WI38 (cell line): ENCODE measurements around the gene SDHAF2.

Source experiments
- H3K4me3 ChIP-seq: 2 replicates; pipeline ENCODE4 v1.5.1; 2011; ENCODE audit warnings: low read depth, mild to moderate bottlenecking, control low read depth, low read length
- TF ChIP-seq, protein P1 (sequence below): IDR thresholded peaks from 2 replicates; pipeline ENCODE4 v1.5.1; 2012; ENCODE audit warnings: low read depth, mild to moderate bottlenecking, control low read depth, low read length

Gene SDHAF2

DNA sequence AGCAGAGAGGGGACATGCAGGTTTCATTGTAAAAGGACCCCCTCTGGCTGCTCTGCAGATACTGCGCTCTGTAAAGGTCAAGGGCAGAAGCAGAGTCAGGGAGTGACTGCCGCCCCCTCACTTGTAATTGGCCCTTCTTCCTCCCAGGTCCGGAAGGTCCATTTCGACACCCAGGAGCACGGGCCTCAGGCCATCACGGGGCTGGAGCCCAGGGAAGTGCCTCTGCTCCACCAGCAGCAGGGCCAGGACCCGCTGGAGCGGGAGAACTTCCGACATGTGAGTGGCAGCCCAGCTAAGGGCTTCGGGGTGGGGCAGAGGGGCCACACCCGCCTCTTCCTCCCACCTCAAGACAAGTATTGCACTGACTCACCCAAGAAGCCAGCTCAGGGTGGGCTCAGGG lies 54.6 kb downstream of the SDHAF2 start:
- no peak overlapping the region for H3K4me3 ChIP-seq
- TF ChIP-seq, protein P1, sequence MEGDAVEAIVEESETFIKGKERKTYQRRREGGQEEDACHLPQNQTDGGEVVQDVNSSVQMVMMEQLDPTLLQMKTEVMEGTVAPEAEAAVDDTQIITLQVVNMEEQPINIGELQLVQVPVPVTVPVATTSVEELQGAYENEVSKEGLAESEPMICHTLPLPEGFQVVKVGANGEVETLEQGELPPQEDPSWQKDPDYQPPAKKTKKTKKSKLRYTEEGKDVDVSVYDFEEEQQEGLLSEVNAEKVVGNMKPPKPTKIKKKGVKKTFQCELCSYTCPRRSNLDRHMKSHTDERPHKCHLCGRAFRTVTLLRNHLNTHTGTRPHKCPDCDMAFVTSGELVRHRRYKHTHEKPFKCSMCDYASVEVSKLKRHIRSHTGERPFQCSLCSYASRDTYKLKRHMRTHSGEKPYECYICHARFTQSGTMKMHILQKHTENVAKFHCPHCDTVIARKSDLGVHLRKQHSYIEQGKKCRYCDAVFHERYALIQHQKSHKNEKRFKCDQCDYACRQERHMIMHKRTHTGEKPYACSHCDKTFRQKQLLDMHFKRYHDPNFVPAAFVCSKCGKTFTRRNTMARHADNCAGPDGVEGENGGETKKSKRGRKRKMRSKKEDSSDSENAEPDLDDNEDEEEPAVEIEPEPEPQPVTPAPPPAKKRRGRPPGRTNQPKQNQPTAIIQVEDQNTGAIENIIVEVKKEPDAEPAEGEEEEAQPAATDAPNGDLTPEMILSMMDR, result no peak

- TF ChIP-seq, protein P1, result no peak
- no peak overlapping the region for H3K4me3 ChIP-seq
Measured at GRCh38 chr11:61485080-61485479, 55.2 kb downstream of the SDHAF2 start.

- no peak overlapping the region for H3K4me3 ChIP-seq
- TF ChIP-seq, protein P1, result no peak
Measured at GRCh38 chr11:61486011-61486620, 56.2 kb downstream of the SDHAF2 start.

DNA sequence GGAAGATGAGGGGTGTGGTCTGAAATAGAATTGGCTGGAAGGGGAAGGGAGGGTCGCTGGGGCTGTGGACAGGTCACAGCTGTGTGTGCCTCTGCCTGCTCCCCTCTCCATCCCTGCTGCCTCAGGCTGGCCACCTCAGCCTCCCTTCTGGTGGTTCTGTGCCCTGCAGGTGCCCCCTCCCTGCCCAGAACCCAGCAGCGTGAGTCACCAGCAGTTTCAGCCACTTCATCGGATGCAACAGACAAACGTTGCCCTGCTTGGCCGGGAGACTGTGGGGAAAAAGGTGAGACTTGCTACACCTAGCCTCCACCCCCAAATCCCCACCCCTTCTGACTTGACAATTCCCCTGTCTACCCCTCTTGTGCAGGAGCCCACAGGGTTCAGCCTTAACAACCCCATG lies 56.9 kb downstream of the SDHAF2 start:
- H3K4me3 ChIP-seq, result no peak overlapping the region
- TF ChIP-seq, protein P1, result no peak

DNA sequence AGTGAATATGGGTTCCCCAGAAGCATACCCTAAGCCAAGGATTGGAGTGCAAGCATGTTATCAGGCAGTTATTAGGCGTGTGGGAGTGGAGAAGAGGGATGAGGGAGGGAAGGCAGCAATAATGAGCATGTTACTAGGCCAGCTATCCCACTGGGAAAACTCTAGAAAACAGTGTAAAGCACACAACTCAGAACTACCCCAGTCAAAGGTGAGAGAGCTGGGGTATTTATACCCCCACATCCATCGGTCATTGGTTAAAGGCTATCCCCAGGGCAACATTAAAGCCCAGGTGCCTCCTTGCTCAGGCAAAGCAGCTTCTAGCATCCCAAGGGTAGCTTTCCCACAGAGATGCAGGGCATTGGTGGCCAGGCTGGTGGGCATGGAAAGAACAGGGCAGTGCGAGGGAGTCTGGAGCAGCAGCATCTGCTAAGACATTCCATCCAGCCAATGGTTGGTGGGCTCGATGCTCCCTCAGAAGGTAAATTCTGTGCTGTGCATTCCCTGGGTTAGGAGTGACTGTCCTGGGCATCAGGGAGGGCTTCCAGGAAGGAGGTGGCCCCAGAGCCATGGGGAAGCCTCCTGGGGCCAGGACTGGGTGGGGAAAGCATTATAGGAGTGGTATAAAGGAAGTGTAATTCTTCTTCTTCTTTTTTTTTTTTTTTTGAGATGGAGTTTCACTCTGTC lies 57.6 kb downstream of the SDHAF2 start:
- TF ChIP-seq, protein P1, result no peak
- H3K4me3 ChIP-seq, result no peak overlapping the region

GRCh38 chr11:61488651-61489291 lies 58.8 kb downstream of the SDHAF2 start:
- H3K4me3 ChIP-seq, result no peak overlapping the region
- TF ChIP-seq, protein P1, result no peak
